Measurements from ENCODE around the gene RORB.

GRCh38 chr9:74735761-74736160 is 238.6 kb downstream of the RORB start:
- no peak for TF ChIP-seq CTCF (IDR thresholded peaks at IDR 0.05; ENCODE audit: low read depth, low read length, missing input control)
- no peak for TF ChIP-seq MAX (IDR thresholded peaks at IDR 0.05)
- no peak for TF ChIP-seq JUND (IDR thresholded peaks at IDR 0.05)

Measured in liver (tissue), 3 donors.